ENCODE data around the gene IP6K1. TPM values are rescaled to one million over a fixed set of nuclear protein-coding genes. Genes with fewer than 3 reads are reported as not detected.

IP6K1 gene
- total RNA-seq, 1 donor from 2014 or later: 18.5 TPM

- ATAC-seq (no peak), DNase-seq (no peak)
- intact Hi-C loops (cut with micrococcal nuclease): no loop called here
Measured at GRCh38 chr3:49733551-49733950, 52.8 kb downstream of the IP6K1 start.

- DNase-seq (no peak), ATAC-seq (no peak)
- intact Hi-C loops (cut with micrococcal nuclease): no loop called here
Measured at GRCh38 chr3:49732597-49732996, 53.7 kb downstream of the IP6K1 start.

- intact Hi-C loops (cut with micrococcal nuclease): no loop called here
- ATAC-seq (no peak), DNase-seq (no peak)
Measured at GRCh38 chr3:49729966-49730609, 56.3 kb downstream of the IP6K1 start.

- no peak for DNase-seq
- intact Hi-C loops (cut with micrococcal nuclease): no loop called here
- ATAC-seq: no peak
Measured at GRCh38 chr3:49727924-49728361, 58.4 kb downstream of the IP6K1 start.

GRCh38 chr3:49727154-49727923 lies 59.0 kb downstream of the IP6K1 start:
- ATAC-seq: no peak
- DNase-seq: no peak
- intact Hi-C loops (cut with micrococcal nuclease): no loop called here

- DNase-seq: no peak
- no peak for ATAC-seq
- intact Hi-C loops (cut with micrococcal nuclease): no loop called here
Measured at GRCh38 chr3:49725906-49726681, 60.2 kb downstream of the IP6K1 start.

GRCh38 chr3:49724586-49724985 lies 61.8 kb downstream of the IP6K1 start:
- DNase-seq (no peak), ATAC-seq (no peak)
- intact Hi-C loops (cut with micrococcal nuclease): no loop called here

- intact Hi-C loops (cut with micrococcal nuclease): no loop called here
- peak; percentile 89 for ATAC-seq
- peak; percentile 99 for DNase-seq
Measured at GRCh38 chr3:49723628-49724551, 62.5 kb downstream of the IP6K1 start, which contains the start of gene GMPPB. Gene GMPPB, minus strand, starts transcription at chr3:49723951. Its CDS starts 225 bp downstream, at chr3:49723726.

GRCh38 chr3:49723296-49723627 lies 63.1 kb downstream of the IP6K1 start:
- peak; percentile 72 for DNase-seq
- peak; percentile 13 for ATAC-seq
- intact Hi-C loops (cut with micrococcal nuclease): no loop called here

- no peak for DNase-seq
Measured at GRCh38 chr3:49722896-49723295, 63.4 kb downstream of the IP6K1 start.

GRCh38 chr3:49721896-49722781 lies 64.2 kb downstream of the IP6K1 start:
- DNase-seq: no peak
- ATAC-seq: no peak
- intact Hi-C loops (cut with micrococcal nuclease): no loop called here

More at GRCh38 chr3:49722896-49723295, 63.4 kb downstream of the IP6K1 start:
- ATAC-seq: no peak
- intact Hi-C loops (cut with micrococcal nuclease): no loop called here

GRCh38 chr3:49721596-49721895 lies 64.8 kb downstream of the IP6K1 start:
- intact Hi-C loops (cut with micrococcal nuclease): no loop called here
- no peak for DNase-seq
- no peak for ATAC-seq

- ATAC-seq (no peak), DNase-seq (no peak)
- intact Hi-C loops (cut with micrococcal nuclease): no loop called here
Measured at GRCh38 chr3:49720855-49721595, 65.3 kb downstream of the IP6K1 start.

- peak; percentile 98 for DNase-seq
- intact Hi-C loops (cut with micrococcal nuclease): no loop called here
- ATAC-seq: peak; percentile 78
Measured at GRCh38 chr3:49719214-49719884, 67.0 kb downstream of the IP6K1 start, which contains the start of gene AMIGO3. Gene AMIGO3, minus strand, starts transcription at chr3:49719684. Its CDS starts 219 bp downstream, at chr3:49719465.

- ATAC-seq: no peak
- intact Hi-C loops (cut with micrococcal nuclease): no loop called here
- no peak for DNase-seq
Measured at GRCh38 chr3:49718858-49719213, 67.5 kb downstream of the IP6K1 start.

- ATAC-seq (no peak), DNase-seq (no peak)
- intact Hi-C loops (cut with micrococcal nuclease): no loop called here
Measured at GRCh38 chr3:49717959-49718857, 68.1 kb downstream of the IP6K1 start.

Data from left ventricle myocardium superior (tissue), 1 donor.